GM23338 (cell line): ENCODE measurements around the gene TGFBR3. TPM values are rescaled to one million over a fixed set of nuclear protein-coding genes. Genes with fewer than 3 reads are reported as not detected.

Experiments
- ATAC-seq: fragments of 200-7000 bp; cut with Tn5 transposase; 3 replicates; pipeline ENCODE4 v1.9.1; 2020
- DNase-seq: peaks from one replicate; pipeline ENCODE4 v3.0.0-alpha.2; 2015; ENCODE audit warnings: low spot score
- H2AFZ ChIP-seq: fragments of 200-600 bp; sonication (generic); 2 replicates; pipeline ENCODE4 v1.8.0; 2016; ENCODE audit warnings: antibody characterized with exemption, mild to moderate bottlenecking, moderate library complexity
- H3F3A ChIP-seq: fragments of 200-600 bp; sonication (generic); replicated peaks from 2 replicates; pipeline ENCODE4 v1.8.0; 2017; ENCODE audit warnings: antibody characterized with exemption, mixed run types, low read depth
- H3K27ac ChIP-seq: fragments of 200-600 bp; sonication (generic); 2 replicates; pipeline ENCODE4 v1.6.1; 2016; ENCODE audit warnings: low read depth
- H3K27me3 ChIP-seq: fragments of 200-600 bp; sonication (generic); 2 replicates; pipeline ENCODE4 v1.8.0; 2016; ENCODE audit warnings: mild to moderate bottlenecking, mixed run types, moderate library complexity; ENCODE audit not compliant: insufficient read depth
- H3K36me3 ChIP-seq: fragments of 200-600 bp; sonication (generic); 2 replicates; pipeline ENCODE4 v1.8.0; 2016; ENCODE audit warnings: mild to moderate bottlenecking; ENCODE audit not compliant: insufficient read depth
- H3K4me1 ChIP-seq: fragments of 200-600 bp; sonication (generic); 2 replicates; pipeline ENCODE4 v1.8.0; 2016; ENCODE audit warnings: mild to moderate bottlenecking, moderate library complexity; ENCODE audit not compliant: insufficient read depth
- H3K4me2 ChIP-seq: fragments of 200-600 bp; sonication (generic); 2 replicates; pipeline ENCODE4 v1.7.1; 2017; ENCODE audit warnings: mixed run types
- H3K4me3 ChIP-seq: fragments of 200-600 bp; sonication (generic); 2 replicates; pipeline ENCODE4 v1.6.1; 2016; ENCODE audit warnings: mixed run types
- H3K79me2 ChIP-seq: fragments of 200-600 bp; sonication (generic); replicated peaks from 2 replicates; pipeline ENCODE4 v1.8.0; 2017; ENCODE audit warnings: mild to moderate bottlenecking; ENCODE audit not compliant: insufficient read depth
- H3K9me2 ChIP-seq: fragments of 200-600 bp; sonication (generic); 2 replicates; pipeline ENCODE4 v1.8.0; 2017; ENCODE audit not compliant: insufficient read depth
- H4K20me1 ChIP-seq: fragments of 200-600 bp; sonication (generic); replicated peaks from 2 replicates; pipeline ENCODE4 v1.8.0; 2017; ENCODE audit warnings: mild to moderate bottlenecking; ENCODE audit not compliant: insufficient read depth
- H3K27ac Mint-ChIP-seq: 2 replicates; pipeline ENCODE4 v1.8.0; 2020; ENCODE audit warnings: inconsistent platforms, mild to moderate bottlenecking, moderate library complexity, mixed read lengths
- H3K27me3 Mint-ChIP-seq: 3 replicates; pipeline ENCODE4 v1.8.0; 2022; ENCODE audit warnings: low read depth, mild to moderate bottlenecking, moderate library complexity, mixed read lengths, inconsistent platforms; ENCODE audit not compliant: insufficient read depth, poor library complexity
- H3K36me3 Mint-ChIP-seq: 3 replicates; pipeline ENCODE4 v1.8.0; 2021; ENCODE audit warnings: low read depth, mild to moderate bottlenecking, inconsistent platforms, moderate library complexity, mixed read lengths
- H3K4me1 Mint-ChIP-seq: 3 replicates; pipeline ENCODE4 v1.8.0; 2020; ENCODE audit warnings: mild to moderate bottlenecking, inconsistent platforms, mixed read lengths
- H3K4me3 Mint-ChIP-seq: 3 replicates; pipeline ENCODE4 v1.8.0; 2021; ENCODE audit warnings: moderate library complexity, mild to moderate bottlenecking, inconsistent platforms, mixed read lengths
- H3K9me3 Mint-ChIP-seq: 3 replicates; pipeline ENCODE4 v1.8.0; 2020; ENCODE audit warnings: moderate library complexity, mild to moderate bottlenecking, inconsistent platforms, mixed read lengths
- CREB1 ChIP-seq: fragments of 250-450 bp; sonication (Bioruptor Pico); IDR thresholded peaks from 2 replicates; pipeline ENCODE4 v1.5.0; 2020; ENCODE audit warnings: low read depth, mild to moderate bottlenecking, moderate library complexity
- ETS1 ChIP-seq: IDR thresholded peaks from 2 replicates; pipeline ENCODE4 v1.6.1; 2016; ENCODE audit warnings: antibody characterized with exemption
- EZH2 ChIP-seq: fragments of 200-600 bp; sonication (generic); IDR thresholded peaks from one replicate; pipeline ENCODE4 v1.8.0; 2017; ENCODE audit warnings: antibody characterized with exemption, mild to moderate bottlenecking, low read depth; ENCODE audit not compliant: unreplicated experiment
- EZH2phosphoT487 ChIP-seq: fragments of 200-600 bp; sonication (generic); IDR thresholded peaks from one replicate; pipeline ENCODE4 v1.8.1; 2018; ENCODE audit warnings: antibody characterized with exemption; ENCODE audit not compliant: unreplicated experiment
- JUNB ChIP-seq: IDR thresholded peaks from one replicate; pipeline ENCODE4 v1.6.1; 2016; ENCODE audit warnings: antibody characterized with exemption; ENCODE audit not compliant: unreplicated experiment
- POLR2AphosphoS5 ChIP-seq: IDR thresholded peaks from 2 replicates; pipeline ENCODE4 v1.6.1; 2016; ENCODE audit warnings: antibody characterized with exemption, low read depth
- REST ChIP-seq: IDR thresholded peaks from one replicate; pipeline ENCODE4 v1.6.1; 2018; ENCODE audit warnings: antibody characterized with exemption; ENCODE audit not compliant: unreplicated experiment
- STAT1 ChIP-seq: IDR thresholded peaks from one replicate; pipeline ENCODE4 v1.6.1; 2016; ENCODE audit warnings: antibody characterized with exemption; ENCODE audit not compliant: unreplicated experiment
- ZNF114 ChIP-seq: fragments of 250-450 bp; sonication (Bioruptor Pico); IDR thresholded peaks from 2 replicates; pipeline ENCODE4 v1.5.0; 2020; ENCODE audit warnings: mild to moderate bottlenecking, moderate library complexity
- ZNF331 ChIP-seq: fragments of 250-450 bp; sonication (Bioruptor Pico); IDR thresholded peaks from 2 replicates; pipeline ENCODE4 v1.5.0; 2020; ENCODE audit warnings: low read depth, mild to moderate bottlenecking, moderate library complexity
- ZNF462 ChIP-seq: fragments of 250-450 bp; sonication (Bioruptor Pico); IDR thresholded peaks from 2 replicates; pipeline ENCODE4 v1.5.0; 2020; ENCODE audit warnings: mild to moderate bottlenecking, moderate library complexity
- polyA plus RNA-seq: library from polyadenylated mRNA; unstranded; fragments of >200 nt; fragmentation: Nextera tagmentation; extraction: Ambion mirVana; gene quantifications from 2 replicates; pipeline ENCODE4 v1.2.1, GENCODE V29; 2016
- total RNA-seq: library from RNA; depleted of rRNA; stranded (reverse); fragments of >200 nt; shearing (Covaris generic); gene quantifications from 2 replicates; pipeline ENCODE4 v1.2.3, GENCODE V29; 2014

Gene TGFBR3
- total and polyA plus RNA-seq, 2 experiments from 2014 or later = 1.7 to 2.9 TPM

- H3K27ac Mint-ChIP-seq = no peak overlapping the region
- Histone ChIP-seq H3K4me1 (no peaks in the 10 kb centered on the region), H3K27me3 (no peaks in the 10 kb centered on the region), H3K36me3 (no peaks in the 10 kb centered on the region), H4K20me1 (no peaks in the 10 kb centered on the region), H3K27ac (no peak overlapping the region), H3K4me2 (no peak overlapping the region), H3K79me2 (no peaks in the 10 kb centered on the region), H3K4me3 (no peak overlapping the region), H3F3A (no peaks in the 10 kb centered on the region), H3K9me2 (no peaks in the 10 kb centered on the region; the same call in 1 of the 2 replicates), H2AFZ (no peak overlapping the region)
- no peaks in the 10 kb centered on the region for H3K9me3 Mint-ChIP-seq
- ATAC-seq (no peak), DNase-seq (no peak)
- H3K36me3 Mint-ChIP-seq = no peaks in the 10 kb centered on the region; the same call in 2 of the 3 replicates
- H3K4me1 Mint-ChIP-seq = peaks cover 9% of the 10 kb centered on the region
- no peak for TF ChIP-seq ETS1
- no peak for TF ChIP-seq JUNB
- TF ChIP-seq EZH2 = no peak
- no peak for TF ChIP-seq REST
- no peak for TF ChIP-seq EZH2phosphoT487
- no peak for TF ChIP-seq CREB1
- TF ChIP-seq ZNF331 = no peak
- TF ChIP-seq STAT1 = no peak
- no peak for TF ChIP-seq ZNF462
- TF ChIP-seq ZNF114 (CRISPR knock-in tag) = no peak
- no peak for TF ChIP-seq POLR2AphosphoS5
- peaks cover 6% of the 10 kb centered on the region for H3K27me3 Mint-ChIP-seq
- no peak overlapping the region for H3K4me3 Mint-ChIP-seq
Measured at GRCh38 chr1:91799863-91800262, 86.1 kb downstream of the TGFBR3 start.
